Measurements from ENCODE around the gene ULBP2. TPM values are rescaled to one million over a fixed set of nuclear protein-coding genes. Genes with fewer than 3 reads are reported as not detected.
A peak's percentile ranks its signal among the peaks of the same experiment; 100 is the strongest.
"Not testable (repeated sequence)": the region's sequence is repeated elsewhere in the genome, so short reads cannot be mapped to it uniquely, and the experiment has no call there.

The ULBP2 gene
- total and polyA plus RNA-seq, 12 donors, result 0.16 to 1.8 (median 0.49) TPM; not detected in 2

GRCh38 chr6:149964308-149965193, 22.7 kb downstream of the ULBP2 start:
- no peak overlapping the region for H3K27ac ChIP-seq
- peaks cover 41% of the 10 kb centered on the region for H3K27me3 ChIP-seq
- H3K4me3 ChIP-seq, result peak overlapping the region in 2 of 4 donors; percentile 11 to 51
- no peaks in the 10 kb centered on the region for H3K36me3 ChIP-seq (replicated peaks in 1 of 2)
- intact Hi-C loops (cut with DNase I), result no loop called here
- DNase-seq, result peak in 3 of 7 donors; percentile 21 to 49 (median 23)
- H3K4me1 ChIP-seq (replicated peaks in 1 of 2), result peaks cover 0 to 15% of the 10 kb centered on the region in 2 donors
- TF ChIP-seq CTCF (IDR thresholded peaks at IDR 0.05) (no peak), POLR2A (IDR thresholded peaks at IDR 0.05) (no peak)
- 1 to 3% (median 2%) methylated on average over 20 to 103 of the region's 103 CpGs for WGBS, 4 donors
- no peaks in the 10 kb centered on the region for H3K9me3 ChIP-seq (replicated peaks in 1 of 3)

- 21 to 33% (median 23%) methylated on average over 26 to 38 of the region's 38 CpGs for WGBS, 4 donors
Observed at GRCh38 chr6:149965194-149966020, 23.6 kb downstream of the ULBP2 start.

GRCh38 chr6:149966319-149966718, 24.5 kb downstream of the ULBP2 start:
- WGBS, 4 donors, result 80 to 100% (median 98%) methylated on average over 1 to 2 of the region's 2 CpGs; no CpG with 5 or more reads in 1 of the 4 donors
- H3K9me3 ChIP-seq (replicated peaks in 1 of 3); H3K27ac ChIP-seq; H3K36me3 ChIP-seq (replicated peaks in 1 of 2); H3K4me3 ChIP-seq; intact Hi-C loops (cut with DNase I): not testable (repeated sequence)
- peaks cover 28% of the 10 kb centered on the region for H3K27me3 ChIP-seq
- peaks cover 0 to 15% of the 10 kb centered on the region in 2 donors for H3K4me1 ChIP-seq (replicated peaks in 1 of 2)
- peak in 1 of 7 donors; percentile 18 for DNase-seq

More at GRCh38 chr6:149965194-149966020, 23.6 kb downstream of the ULBP2 start:
- Histone ChIP-seq H3K27me3 (peaks cover 37% of the 10 kb centered on the region), H3K36me3 (replicated peaks in 1 of 2) (no peaks in the 10 kb centered on the region), H3K4me3 (peak overlapping the region in 2 of 4 donors; percentile 11 to 51), H3K9me3 (replicated peaks in 1 of 3) (no peaks in the 10 kb centered on the region), H3K27ac (no peak overlapping the region), H3K4me1 (replicated peaks in 1 of 2) (peaks cover 0 to 15% of the 10 kb centered on the region in 2 donors)
- DNase-seq, result peak in 2 of 7 donors; percentile 23 to 48
- TF ChIP-seq CTCF (IDR thresholded peaks at IDR 0.05), result no peak
- no peak for TF ChIP-seq POLR2A (IDR thresholded peaks at IDR 0.05)
- intact Hi-C loops (cut with DNase I), result no loop called here

- intact Hi-C loops (cut with DNase I), result no loop called here
- Histone ChIP-seq H3K27ac (no peak overlapping the region), H3K9me3 (replicated peaks in 1 of 3) (no peaks in the 10 kb centered on the region), H3K4me1 (replicated peaks in 1 of 2) (peaks cover 0 to 15% of the 10 kb centered on the region in 2 donors), H3K36me3 (replicated peaks in 1 of 2) (no peaks in the 10 kb centered on the region), H3K27me3 (peaks cover 19% of the 10 kb centered on the region), H3K4me3 (no peak overlapping the region)
- TF ChIP-seq POLR2A (IDR thresholded peaks at IDR 0.05) (no peak), CTCF (IDR thresholded peaks at IDR 0.05) (no peak)
- WGBS, 4 donors, result 82 to 95% (median 88%) methylated on average over 4 of the region's 4 CpGs
- peak in 1 of 7 donors; percentile 23 for DNase-seq
Observed at GRCh38 chr6:149967591-149967990, 25.8 kb downstream of the ULBP2 start.

GRCh38 chr6:149967999-149968398, 26.2 kb downstream of the ULBP2 start:
- WGBS, 4 donors, result 22 to 84% (median 76%) methylated on average over 1 to 2 of the region's 2 CpGs
- intact Hi-C loops (cut with DNase I); H3K27ac ChIP-seq; H3K36me3 ChIP-seq (replicated peaks in 1 of 2); H3K9me3 ChIP-seq (replicated peaks in 1 of 3); H3K4me3 ChIP-seq: not testable (repeated sequence)
- peaks cover 15% of the 10 kb centered on the region for H3K27me3 ChIP-seq
- peaks cover 0 to 13% of the 10 kb centered on the region in 2 donors for H3K4me1 ChIP-seq (replicated peaks in 1 of 2)
- peak in 1 of 7 donors; percentile 20 for DNase-seq

- peaks cover 13% of the 10 kb centered on the region for H3K27me3 ChIP-seq
Observed at GRCh38 chr6:149968909-149969308, 27.1 kb downstream of the ULBP2 start.

More at GRCh38 chr6:149968909-149969308, 27.1 kb downstream of the ULBP2 start:
- 70 to 83% (median 79%) methylated on average over 2 of the region's 2 CpGs for WGBS, 4 donors
- H3K4me1 ChIP-seq (replicated peaks in 1 of 2); intact Hi-C loops (cut with DNase I); H3K36me3 ChIP-seq (replicated peaks in 1 of 2); H3K27ac ChIP-seq; H3K4me3 ChIP-seq; H3K9me3 ChIP-seq (replicated peaks in 1 of 3): not testable (repeated sequence)
- DNase-seq, result peak in 1 of 7 donors; percentile 21
